ENCODE measurements around the gene SLC44A3. TPM values are rescaled to one million over a fixed set of nuclear protein-coding genes. Genes with fewer than 3 reads are reported as not detected.
A peak's percentile ranks its signal among the peaks of the same experiment; 100 is the strongest.

Gene SLC44A3, protein sequence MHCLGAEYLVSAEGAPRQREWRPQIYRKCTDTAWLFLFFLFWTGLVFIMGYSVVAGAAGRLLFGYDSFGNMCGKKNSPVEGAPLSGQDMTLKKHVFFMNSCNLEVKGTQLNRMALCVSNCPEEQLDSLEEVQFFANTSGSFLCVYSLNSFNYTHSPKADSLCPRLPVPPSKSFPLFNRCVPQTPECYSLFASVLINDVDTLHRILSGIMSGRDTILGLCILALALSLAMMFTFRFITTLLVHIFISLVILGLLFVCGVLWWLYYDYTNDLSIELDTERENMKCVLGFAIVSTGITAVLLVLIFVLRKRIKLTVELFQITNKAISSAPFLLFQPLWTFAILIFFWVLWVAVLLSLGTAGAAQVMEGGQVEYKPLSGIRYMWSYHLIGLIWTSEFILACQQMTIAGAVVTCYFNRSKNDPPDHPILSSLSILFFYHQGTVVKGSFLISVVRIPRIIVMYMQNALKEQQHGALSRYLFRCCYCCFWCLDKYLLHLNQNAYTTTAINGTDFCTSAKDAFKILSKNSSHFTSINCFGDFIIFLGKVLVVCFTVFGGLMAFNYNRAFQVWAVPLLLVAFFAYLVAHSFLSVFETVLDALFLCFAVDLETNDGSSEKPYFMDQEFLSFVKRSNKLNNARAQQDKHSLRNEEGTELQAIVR
- 10 to 100 TPM in 1 of 2 donors, 1 to 10 TPM in 1; 7.7 to 10.9 TPM for total RNA-seq
- long read RNA-seq, donor 1, partial matches to known transcripts, result 1 of 4 reads
- long read RNA-seq, donor 1, other reads (novel, unspliced or antisense), result 1 of 4 reads
- long read RNA-seq, donor 2, partial matches to known transcripts, result 4 of 25 reads
- long read RNA-seq, donor 2, other reads (novel, unspliced or antisense), result 15 of 25 reads

DNA sequence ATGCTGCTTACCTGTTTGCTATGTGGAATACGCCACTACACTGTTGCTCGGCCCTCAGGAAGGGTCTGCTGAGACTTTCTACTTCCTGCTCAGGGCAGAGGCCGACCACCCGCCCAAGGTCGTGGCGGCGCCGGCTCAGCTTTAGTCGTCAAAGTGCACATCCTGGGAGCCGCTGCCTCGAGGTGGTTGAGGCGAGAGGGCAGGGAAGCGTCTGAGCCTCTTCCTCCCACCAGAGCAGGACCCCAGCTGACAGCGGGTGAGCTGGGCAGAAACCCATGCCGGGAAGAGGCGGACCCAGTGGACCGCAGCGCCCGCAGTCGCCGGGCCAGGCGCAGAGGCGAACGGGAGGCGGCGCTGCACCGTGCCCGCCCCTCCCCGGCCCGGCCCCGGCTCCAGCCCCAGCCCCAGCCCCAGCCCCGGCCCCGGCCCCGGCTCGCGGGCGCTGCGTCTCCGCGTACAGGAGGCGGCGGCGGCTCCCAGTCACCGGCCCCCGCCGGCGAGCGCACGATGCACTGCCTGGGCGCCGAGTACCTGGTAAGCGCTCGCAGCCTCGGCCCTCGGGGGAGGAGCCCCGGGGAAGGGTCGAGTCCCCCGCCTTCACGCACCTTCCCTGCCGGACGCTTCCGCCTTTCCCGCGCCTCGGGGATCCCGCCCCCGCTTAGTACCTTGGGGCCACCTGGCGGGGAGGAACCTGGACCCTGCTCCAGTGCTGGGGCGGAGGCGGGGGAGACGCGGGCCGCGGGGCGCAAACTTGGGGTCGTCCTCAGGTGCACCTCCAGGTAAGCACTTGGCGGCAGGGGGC lies at the start of gene SLC44A3:
TSS of gene SLC44A3 (plus strand) at position 413 of the 802 bp plus-strand sequence. CDS start at position 508, 95 bp downstream.
- intact Hi-C loops (cut with DNase I), result loop anchor here in 1 of 2 donors (1.0 kb wide), 1 partner anchor 10 kb away; no protein-coding TSS in a partner anchor
- peak; percentile 82 for DNase-seq (ENCODE audit: low spot score)

GRCh38 chr1:94772230-94772641 lies 47.9 kb upstream of the SLC44A3 start:
- intact Hi-C loops (cut with DNase I), result no loop called here
- no peak for DNase-seq (ENCODE audit: low spot score)

DNA sequence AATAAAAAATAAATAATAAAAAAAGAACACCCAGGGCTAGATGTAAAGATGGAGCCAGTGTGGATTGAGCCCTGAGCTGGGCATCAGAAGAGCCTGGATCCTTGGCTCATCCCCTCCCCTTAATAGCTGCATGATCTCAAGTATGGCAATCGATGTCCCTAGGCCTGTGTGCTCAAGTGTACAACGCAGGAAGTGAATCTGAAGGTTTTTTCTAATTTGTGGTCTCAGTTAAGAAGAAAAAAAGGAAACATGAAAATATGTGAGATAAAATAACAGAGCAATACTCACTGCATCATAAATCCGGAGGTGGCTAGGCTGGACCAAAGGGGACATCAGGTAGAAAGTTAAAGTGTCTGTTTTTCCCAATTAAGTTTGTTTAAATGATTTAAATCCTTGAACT lies 47.3 kb upstream of the SLC44A3 start:
- intact Hi-C loops (cut with DNase I), result no loop called here
- DNase-seq (ENCODE audit: low spot score), result no peak

GRCh38 chr1:94773296-94773809 lies 46.8 kb upstream of the SLC44A3 start:
- no peak for DNase-seq (ENCODE audit: low spot score)
- intact Hi-C loops (cut with DNase I), result no loop called here

DNA sequence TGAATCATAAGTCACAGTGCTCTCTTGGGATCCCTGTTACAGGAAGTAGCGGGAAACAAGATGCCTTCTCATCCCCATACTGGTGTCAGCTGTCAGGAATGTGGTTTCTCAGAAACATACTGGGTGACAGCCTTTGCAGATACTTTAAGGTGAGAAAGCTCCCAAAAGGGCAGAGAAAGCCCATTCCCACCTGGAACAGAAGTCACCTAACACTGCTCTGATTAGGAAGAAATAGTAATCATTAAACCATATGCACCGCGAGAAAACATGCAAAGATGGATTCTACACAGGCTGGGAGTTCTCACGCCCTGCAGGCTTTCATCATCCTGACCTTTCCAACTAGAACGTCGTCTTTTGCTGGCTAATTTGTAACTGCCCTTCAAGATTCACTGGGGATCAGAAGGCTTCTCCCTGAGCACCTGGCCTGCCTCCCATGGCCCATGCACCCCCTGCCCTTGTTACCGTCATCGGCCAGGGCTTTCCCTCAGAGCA lies 46.2 kb upstream of the SLC44A3 start:
- no peak for DNase-seq (ENCODE audit: low spot score)
- intact Hi-C loops (cut with DNase I), result no loop called here

GRCh38 chr1:94776474-94776873 lies 43.7 kb upstream of the SLC44A3 start:
- intact Hi-C loops (cut with DNase I), result no loop called here

GRCh38 chr1:94777281-94777680 lies 42.9 kb upstream of the SLC44A3 start:
- intact Hi-C loops (cut with DNase I), result no loop called here
- no peak for DNase-seq (ENCODE audit: low spot score)

More at GRCh38 chr1:94776474-94776873, 43.7 kb upstream of the SLC44A3 start:
- no peak for DNase-seq (ENCODE audit: low spot score)

DNA sequence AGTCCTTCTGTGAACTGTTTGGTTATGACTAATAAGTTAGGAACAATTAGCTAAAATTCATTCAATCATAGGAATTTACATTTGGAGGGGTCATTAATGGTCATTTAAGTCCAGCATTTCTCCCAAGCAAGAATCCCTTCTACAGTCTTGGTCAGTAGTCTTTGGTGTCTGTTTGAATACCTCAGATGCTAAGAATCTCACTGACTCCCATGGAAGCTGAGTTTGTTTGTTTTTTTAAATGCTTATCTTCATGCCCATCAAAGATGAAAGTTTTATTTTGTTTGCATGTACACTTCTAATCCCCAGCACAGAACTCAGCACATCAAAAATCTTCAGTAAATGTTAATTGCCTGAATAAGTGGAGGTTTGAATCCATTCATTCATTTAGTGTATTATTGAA lies 41.3 kb upstream of the SLC44A3 start:
- intact Hi-C loops (cut with DNase I), result no loop called here
- DNase-seq (ENCODE audit: low spot score), result no peak

DNA sequence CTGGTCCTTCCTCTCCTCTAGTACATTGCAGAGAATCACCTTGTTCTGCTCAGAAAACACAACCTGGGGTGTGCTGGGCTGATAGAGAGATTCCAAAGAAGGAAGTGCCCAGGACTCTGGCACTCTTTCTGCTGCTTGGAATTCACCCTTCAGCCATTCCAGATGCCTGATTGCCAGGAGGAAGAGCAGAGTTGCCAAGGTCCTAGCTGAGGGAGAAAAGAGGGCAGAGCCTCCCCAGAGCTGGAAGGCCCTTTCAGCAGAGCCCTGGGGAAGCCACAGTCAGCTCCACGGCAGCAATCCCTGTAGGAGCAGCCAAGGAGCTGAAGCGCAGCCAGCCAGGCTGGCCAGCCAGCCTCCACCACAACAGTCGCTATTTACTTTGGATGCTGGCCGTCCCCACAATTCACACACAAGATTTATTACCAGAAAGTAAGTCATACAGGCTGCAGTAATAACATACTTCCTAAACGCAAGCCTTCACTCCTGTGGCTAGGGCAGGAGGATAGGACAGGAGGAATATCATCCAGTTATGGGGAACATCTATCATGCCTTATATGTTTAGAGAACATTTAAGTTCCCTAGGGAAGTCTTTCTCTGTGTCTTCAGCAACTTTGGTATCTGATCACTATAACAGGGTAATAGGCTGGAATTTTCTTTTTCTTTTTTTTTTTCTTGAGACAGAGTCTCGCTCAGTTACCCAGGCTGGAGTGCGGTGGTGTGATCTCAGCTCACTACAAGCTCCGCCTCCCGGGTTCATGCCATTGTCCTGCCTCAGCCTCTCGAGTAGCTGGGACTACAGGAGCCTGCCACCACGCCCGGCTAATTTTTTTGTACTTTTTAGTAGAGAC lies 36.6 kb upstream of the SLC44A3 start:
- DNase-seq (ENCODE audit: low spot score), result peak; percentile 95
- intact Hi-C loops (cut with DNase I), result loop anchor here in 1 of 2 donors (10.0 kb wide), 1 partner anchor 59 kb away; no protein-coding TSS in a partner anchor

DNA sequence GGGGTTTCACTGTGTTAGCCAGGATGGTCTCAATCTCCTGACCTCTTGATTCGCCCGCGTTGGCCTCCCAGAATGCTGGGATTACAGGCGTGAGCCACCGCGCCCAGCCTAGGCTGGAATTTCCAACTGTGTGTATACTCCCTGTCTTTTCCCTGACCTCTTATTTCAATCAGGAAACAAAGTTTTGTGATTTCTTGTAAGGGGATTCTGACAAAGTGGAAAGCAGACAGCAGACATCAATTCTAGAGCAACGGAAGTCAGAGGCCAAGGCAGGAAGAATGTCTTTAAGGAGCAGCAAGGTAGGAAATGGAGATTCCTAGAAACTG lies 36.0 kb upstream of the SLC44A3 start:
- intact Hi-C loops (cut with DNase I), result loop anchor here in 1 of 2 donors (10.0 kb wide), 1 partner anchor 59 kb away; no protein-coding TSS in a partner anchor
- DNase-seq (ENCODE audit: low spot score), result no peak

GRCh38 chr1:94787691-94788090 lies 32.5 kb upstream of the SLC44A3 start:
- intact Hi-C loops (cut with DNase I), result loop anchor here in 1 of 2 donors (10.0 kb wide), 1 partner anchor 63 kb away; no protein-coding TSS in a partner anchor
- no peak for DNase-seq (ENCODE audit: low spot score)

GRCh38 chr1:94790246-94790645 lies 29.9 kb upstream of the SLC44A3 start:
- intact Hi-C loops (cut with DNase I), result no loop called here
- DNase-seq (ENCODE audit: low spot score), result no peak

GRCh38 chr1:94790670-94791069 lies 29.5 kb upstream of the SLC44A3 start:
- no peak for DNase-seq (ENCODE audit: low spot score)
- intact Hi-C loops (cut with DNase I), result no loop called here

- intact Hi-C loops (cut with DNase I), result no loop called here
- no peak for DNase-seq (ENCODE audit: low spot score)
Measured at GRCh38 chr1:94792473-94793295, 27.5 kb upstream of the SLC44A3 start.

DNA sequence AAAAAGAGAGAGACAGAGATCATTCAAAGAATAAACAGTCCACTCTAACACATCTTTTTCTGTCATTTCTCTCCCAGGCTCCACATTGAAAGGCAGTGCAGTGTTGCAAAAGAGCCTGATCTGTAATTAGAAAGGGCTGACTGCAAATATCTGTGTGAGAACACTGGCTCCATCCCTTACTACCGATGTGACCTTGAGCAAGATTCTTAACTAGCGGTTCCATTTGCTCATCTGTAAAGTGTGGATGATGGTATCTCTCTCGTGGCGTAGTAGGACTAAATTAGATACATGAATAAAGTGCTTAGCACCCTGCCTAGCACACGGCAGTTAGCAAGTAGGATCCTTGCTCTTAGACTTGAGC lies 26.9 kb upstream of the SLC44A3 start:
- DNase-seq (ENCODE audit: low spot score), result no peak
- intact Hi-C loops (cut with DNase I), result no loop called here

DNA sequence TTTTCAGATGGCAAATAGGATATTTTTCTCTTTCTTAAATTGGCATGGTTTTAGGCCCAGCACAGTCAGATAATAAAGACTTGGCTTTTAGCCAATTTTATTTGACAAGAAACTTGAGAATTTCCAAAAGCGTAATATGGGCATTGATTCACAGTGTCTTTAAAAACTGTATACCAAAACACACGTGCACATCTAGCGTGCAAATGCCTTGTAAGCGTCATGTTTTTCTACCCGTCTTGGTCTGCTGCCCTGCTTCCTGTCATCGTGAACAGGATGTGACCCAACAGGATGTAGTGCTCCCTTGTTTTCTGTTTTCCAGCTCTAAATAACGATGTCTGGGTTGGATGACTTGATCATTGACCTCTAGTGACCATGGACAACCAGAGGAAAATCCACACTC lies 24.7 kb upstream of the SLC44A3 start:
- no peak for DNase-seq (ENCODE audit: low spot score)
- intact Hi-C loops (cut with DNase I), result no loop called here

DNA sequence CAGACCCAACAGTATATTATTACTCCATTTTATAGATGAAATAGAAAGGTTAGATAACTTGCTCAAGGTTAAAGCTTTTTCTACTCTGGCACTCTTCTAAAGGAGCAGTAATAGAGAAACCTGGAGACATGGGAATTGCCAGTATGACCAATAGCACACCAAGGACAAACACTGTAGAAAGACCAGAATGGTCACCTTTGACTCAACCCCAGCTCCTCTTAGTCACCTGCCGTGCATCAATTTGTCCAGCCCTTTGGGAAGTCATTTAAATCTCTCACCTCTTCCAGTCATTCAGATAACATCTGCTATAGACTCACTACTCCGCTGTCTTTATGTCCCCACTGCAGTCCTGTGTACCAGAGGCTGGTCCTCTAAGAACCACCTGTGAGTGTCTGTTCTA lies 23.9 kb upstream of the SLC44A3 start:
- DNase-seq (ENCODE audit: low spot score), result no peak
- intact Hi-C loops (cut with DNase I), result no loop called here
